Left lung (tissue), 10 donors: ENCODE measurements around the gene HOTAIR. TPM values are rescaled to one million over a fixed set of nuclear protein-coding genes. Genes with fewer than 3 reads are reported as not detected.

Experiments used
- ATAC-seq: fragments of 200-7000 bp; cut with Tn5 transposase; one replicate; pipeline ENCODE4 v1.9.1; 2020; ENCODE audit warnings: moderate library complexity
- DNase-seq, 4 donors: peaks; one replicate each; pipeline ENCODE4 v3.0.0-alpha.2; 2013 to 2020
- H3K27ac ChIP-seq, 2 donors: fragments of 200-600 bp; sonication (generic) in 1 of 2; one replicate each; pipeline versions ENCODE4 v1.5.0 to v1.8.0; 2020 to 2021
- H3K27me3 ChIP-seq, 2 donors: fragments of 200-600 bp; sonication (generic) in 1 of 2; one replicate each; pipeline versions ENCODE4 v1.5.0 to v1.8.0; 2020 to 2021
- H3K36me3 ChIP-seq, 2 donors: fragments of 200-600 bp; sonication (generic) in 1 of 2; one replicate each; pipeline versions ENCODE4 v1.5.0 to v1.8.0; 2020 to 2021
- H3K4me1 ChIP-seq, 2 donors: fragments of 200-600 bp; one replicate each; pipeline ENCODE4 v1.8.0; 2021
- H3K4me3 ChIP-seq, 2 donors: fragments of 200-600 bp; sonication (generic) in 1 of 2; one replicate each; pipeline versions ENCODE4 v1.5.0 to v1.8.0; 2020 to 2021; ENCODE audit warnings: mild to moderate bottlenecking in 1 of 2
- H3K9me3 ChIP-seq, 2 donors: fragments of 200-600 bp; sonication (generic) in 1 of 2; one replicate each; pipeline versions ENCODE4 v1.5.0 to v1.8.0; 2020 to 2021
- CTCF ChIP-seq, 2 donors: fragments of 200-600 bp; sonication (generic) in 1 of 2; IDR thresholded peaks; one replicate each; pipeline versions ENCODE4 v1.5.0 to v1.8.0; 2021; ENCODE audit warnings: antibody characterized with exemption in 2 of 2
- intact Hi-C, 2 donors: fragments of 100-400 bp; cut with DNase I; formaldehyde crosslinking; loops; one replicate each; pipeline versions ENCODE4 v1.11.2 to v1.14.2; 2022
- polyA plus RNA-seq, 6 donors: library from polyadenylated mRNA; unstranded; fragments of 120-200 nt; gene quantifications; one replicate each; pipeline ENCODE4 v1.2.1, GENCODE V29; 2013; ENCODE audit not compliant: insufficient read length in 6 of 6
- total RNA-seq, 2 donors: library from RNA; stranded (reverse); fragmentation: NEBNext Ultra II Directional; extraction: Animal tissue kit (Norgen Biotek cat#: 25700); gene quantifications; one replicate each; pipeline ENCODE4 v1.2.1, GENCODE V29; 2021
- donor health status: DM: no; HTN: yes; CAD: no.
- donor health status: DM: no; HTN: no; CAD: no.

HOTAIR gene
- total and polyA plus RNA-seq, 8 donors: not detected

GRCh38 chr12:53932915-53933314, 41.8 kb downstream of the HOTAIR start:
- H3K4me1 ChIP-seq: no peaks in the 10 kb centered on the region
- intact Hi-C loops: no loop called here
- H3K4me3 ChIP-seq: no peak overlapping the region
- no peaks in the 10 kb centered on the region for H3K36me3 ChIP-seq
- no peak overlapping the region for H3K27ac ChIP-seq
- ATAC-seq: no peak
- no peak for DNase-seq
- TF ChIP-seq CTCF (IDR thresholded peaks at IDR 0.05): no peak
- H3K9me3 ChIP-seq: no peaks in the 10 kb centered on the region
- peaks cover 100% of the 10 kb centered on the region in 2 donors for H3K27me3 ChIP-seq

- DNase-seq (no peak), ATAC-seq (no peak)
- no peaks in the 10 kb centered on the region for H3K36me3 ChIP-seq
- no peak overlapping the region for H3K27ac ChIP-seq
- intact Hi-C loops: no loop called here
- TF ChIP-seq CTCF (IDR thresholded peaks at IDR 0.05): no peak
- H3K9me3 ChIP-seq: no peaks in the 10 kb centered on the region
- no peak overlapping the region for H3K4me3 ChIP-seq
- peaks cover 100% of the 10 kb centered on the region in 2 donors for H3K27me3 ChIP-seq
- no peaks in the 10 kb centered on the region for H3K4me1 ChIP-seq
Observed at GRCh38 chr12:53931844-53932581, 42.7 kb downstream of the HOTAIR start.

DNA sequence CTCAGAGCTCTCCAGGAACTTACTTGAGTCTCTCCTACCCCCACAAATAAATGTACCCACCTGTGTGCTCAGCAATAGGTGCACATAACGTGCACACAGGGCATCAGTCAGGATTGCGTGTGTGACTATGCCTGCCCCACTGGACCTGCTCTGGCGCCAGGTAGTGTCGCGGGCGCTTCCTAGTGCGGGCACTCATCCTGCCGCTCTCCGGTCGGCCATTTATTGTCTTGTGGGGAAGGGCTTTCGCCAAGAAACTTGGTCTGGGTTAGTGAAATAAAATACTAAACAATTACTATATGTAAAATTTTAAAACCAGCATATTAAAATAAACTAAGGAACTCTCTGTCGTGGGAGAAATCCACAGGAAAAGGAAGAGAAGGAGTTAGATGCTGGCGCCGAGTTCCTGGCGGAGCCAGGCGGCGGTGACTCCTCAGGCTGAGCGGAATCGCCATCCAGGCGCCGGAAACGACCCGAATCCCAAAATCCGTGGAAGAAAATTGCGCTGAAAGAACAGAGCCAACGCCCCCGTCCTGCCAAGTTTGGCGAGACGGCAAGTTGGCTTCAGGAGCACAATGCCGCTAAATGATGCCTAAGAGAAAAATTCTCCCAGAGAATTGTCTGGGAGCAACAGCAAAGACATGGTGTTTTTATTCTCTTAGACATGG, 44.0 kb downstream of the HOTAIR start:
- H3K36me3 ChIP-seq: no peaks in the 10 kb centered on the region
- H3K4me1 ChIP-seq: no peaks in the 10 kb centered on the region
- H3K27me3 ChIP-seq: peaks cover 100% of the 10 kb centered on the region in 2 donors
- H3K9me3 ChIP-seq: no peaks in the 10 kb centered on the region
- TF ChIP-seq CTCF (IDR thresholded peaks at IDR 0.05): no peak
- intact Hi-C loops: no loop called here
- H3K27ac ChIP-seq: no peak overlapping the region
- no peak overlapping the region for H3K4me3 ChIP-seq
- DNase-seq (no peak), ATAC-seq (no peak)

DNA sequence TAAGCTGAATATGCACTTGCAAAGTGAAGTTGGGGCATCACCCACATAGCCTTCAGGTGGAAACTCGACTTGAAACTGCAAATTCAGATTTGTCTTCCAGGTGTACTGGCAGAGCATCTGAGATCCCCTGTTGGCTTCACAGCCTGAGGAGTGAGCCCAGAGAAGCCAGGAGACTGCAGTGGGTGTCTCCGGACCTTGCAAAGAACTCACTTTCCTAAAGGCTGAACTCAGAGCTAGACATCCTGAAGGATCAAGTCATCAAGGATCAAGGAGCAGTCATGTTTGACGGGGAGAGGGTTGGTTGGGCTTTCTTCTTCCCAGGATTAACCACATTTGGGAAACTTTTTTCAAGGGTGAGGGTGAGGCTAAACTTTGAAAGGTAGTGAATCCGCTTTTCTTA, 45.2 kb downstream of the HOTAIR start:
- ATAC-seq: no peak
- H3K27me3 ChIP-seq: peaks cover 99 to 100% of the 10 kb centered on the region in 2 donors
- TF ChIP-seq CTCF (IDR thresholded peaks at IDR 0.05): no peak

DNA sequence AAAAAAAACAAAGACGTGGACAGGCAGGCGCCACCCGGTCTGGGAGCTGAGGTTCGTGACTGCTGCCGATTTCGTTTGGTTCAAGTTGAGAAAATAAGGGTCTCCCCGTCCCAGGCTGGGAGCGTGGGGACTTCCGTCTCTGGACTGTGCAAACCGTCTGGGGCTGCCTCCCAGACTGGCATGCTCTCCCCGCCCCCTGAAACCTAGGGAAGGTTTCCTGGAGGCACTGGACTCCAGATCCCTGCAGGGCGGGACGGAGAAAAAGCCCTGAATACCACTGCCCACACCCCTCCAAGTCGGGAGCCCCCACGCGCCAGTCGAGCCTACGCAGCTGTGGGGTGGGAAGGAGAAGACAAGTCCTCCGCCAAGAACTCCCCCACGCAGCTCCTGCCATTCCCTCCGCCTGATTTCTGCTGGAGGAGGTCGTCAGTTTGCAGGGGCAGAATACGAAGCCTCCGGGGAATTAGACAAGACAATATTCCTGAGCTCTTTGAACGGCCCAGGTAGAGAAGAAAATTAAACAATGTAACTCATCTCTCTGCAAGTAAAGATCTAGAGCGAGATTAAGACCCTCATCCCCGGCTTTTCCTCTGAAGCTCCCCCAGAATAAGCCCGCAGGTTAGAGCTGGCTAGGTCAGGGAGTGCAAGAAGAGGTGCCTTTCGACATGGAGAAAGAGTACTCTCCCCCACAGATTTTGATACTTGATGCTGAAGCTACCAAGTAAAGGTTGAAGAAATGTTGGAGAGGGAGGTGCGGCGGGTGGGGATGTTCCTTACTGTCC, 46.5 kb downstream of the HOTAIR start:
- TF ChIP-seq CTCF (IDR thresholded peaks at IDR 0.05): no peak
- H3K36me3 ChIP-seq: no peaks in the 10 kb centered on the region
- no peak overlapping the region for H3K4me3 ChIP-seq
- no peaks in the 10 kb centered on the region for H3K9me3 ChIP-seq
- peaks cover 97 to 100% of the 10 kb centered on the region in 2 donors for H3K27me3 ChIP-seq
- no peaks in the 10 kb centered on the region for H3K4me1 ChIP-seq
- ATAC-seq: no peak
- no peak for DNase-seq
- no peak overlapping the region for H3K27ac ChIP-seq
- intact Hi-C loops: no loop called here

More for the DNA sequence above, 45.2 kb downstream of the HOTAIR start:
- intact Hi-C loops: no loop called here
- H3K36me3 ChIP-seq: no peaks in the 10 kb centered on the region
- H3K9me3 ChIP-seq: no peaks in the 10 kb centered on the region
- H3K4me1 ChIP-seq: no peaks in the 10 kb centered on the region
- no peak overlapping the region for H3K27ac ChIP-seq
- no peak for DNase-seq
- no peak overlapping the region for H3K4me3 ChIP-seq
